ENCODE data around the gene NOVA2.
"Not testable (repeated sequence)": the region's sequence is repeated elsewhere in the genome, so short reads cannot be mapped to it uniquely, and the experiment has no call there.

NOVA2 gene

GRCh38 chr19:45897261-45897812 is 76.3 kb downstream of the NOVA2 start:
- DNase-seq (ENCODE audit: low read depth in 3 of 3, low spot score in 1 of 3) = no peak

DNA sequence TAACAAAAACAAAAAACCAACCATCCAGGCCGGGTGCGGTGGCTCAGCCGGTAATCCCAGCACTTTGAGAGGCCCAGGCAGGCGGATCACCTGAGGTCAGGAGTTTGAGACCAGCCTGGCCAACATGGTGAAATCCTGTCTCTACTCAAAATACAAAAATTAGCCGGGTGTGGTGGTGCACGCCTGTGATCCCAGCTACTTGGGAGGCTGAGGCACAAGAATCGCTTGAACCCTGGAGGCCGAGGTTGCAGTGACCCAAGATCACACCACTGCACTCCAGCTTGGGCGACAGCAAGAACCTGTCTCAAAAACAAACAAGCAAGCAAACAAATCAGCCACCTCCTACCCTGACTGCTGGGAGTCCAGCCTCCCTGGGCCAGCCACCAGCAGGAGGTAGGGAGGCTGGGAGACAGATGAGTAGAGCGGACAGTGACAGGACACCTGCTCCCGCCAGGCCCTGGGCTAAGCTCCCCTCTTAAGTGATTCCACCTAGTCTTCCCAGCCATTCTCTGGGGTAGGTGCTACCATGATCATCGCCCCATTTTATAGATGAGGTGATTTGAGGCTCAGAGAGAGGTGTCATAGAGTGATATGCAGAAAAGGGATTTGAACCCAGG is 77.6 kb downstream of the NOVA2 start:
- DNase-seq (ENCODE audit: low read depth in 3 of 3, low spot score in 1 of 3) = not testable (repeated sequence)

DNA sequence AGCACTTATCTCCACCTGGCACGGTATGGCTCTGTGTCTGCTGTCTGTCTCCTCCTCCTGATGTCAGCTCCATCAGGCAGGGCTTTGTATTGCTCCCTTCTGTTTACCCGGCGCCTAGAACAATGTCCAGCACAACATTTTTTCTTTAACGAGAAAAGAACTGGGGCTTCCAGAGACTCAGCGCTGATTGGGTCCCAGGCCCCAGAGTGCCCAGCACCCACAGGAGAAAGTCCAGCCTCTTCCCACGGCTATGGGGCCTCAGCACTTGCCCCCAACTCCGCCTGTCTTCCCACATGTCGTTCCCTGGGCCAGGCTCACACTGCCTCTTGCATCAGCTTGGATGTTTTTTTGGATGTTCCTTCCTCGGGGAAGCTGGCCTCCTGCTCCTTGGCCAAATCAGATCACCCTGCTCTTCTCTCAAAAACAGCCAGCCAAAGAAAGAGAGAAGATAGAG is 78.1 kb downstream of the NOVA2 start:
- no peak for DNase-seq (ENCODE audit: low read depth in 3 of 3, low spot score in 1 of 3)

GRCh38 chr19:45890877-45891276 is 82.8 kb downstream of the NOVA2 start:
- no peak for DNase-seq (ENCODE audit: low read depth in 3 of 3, low spot score in 1 of 3)

DNA sequence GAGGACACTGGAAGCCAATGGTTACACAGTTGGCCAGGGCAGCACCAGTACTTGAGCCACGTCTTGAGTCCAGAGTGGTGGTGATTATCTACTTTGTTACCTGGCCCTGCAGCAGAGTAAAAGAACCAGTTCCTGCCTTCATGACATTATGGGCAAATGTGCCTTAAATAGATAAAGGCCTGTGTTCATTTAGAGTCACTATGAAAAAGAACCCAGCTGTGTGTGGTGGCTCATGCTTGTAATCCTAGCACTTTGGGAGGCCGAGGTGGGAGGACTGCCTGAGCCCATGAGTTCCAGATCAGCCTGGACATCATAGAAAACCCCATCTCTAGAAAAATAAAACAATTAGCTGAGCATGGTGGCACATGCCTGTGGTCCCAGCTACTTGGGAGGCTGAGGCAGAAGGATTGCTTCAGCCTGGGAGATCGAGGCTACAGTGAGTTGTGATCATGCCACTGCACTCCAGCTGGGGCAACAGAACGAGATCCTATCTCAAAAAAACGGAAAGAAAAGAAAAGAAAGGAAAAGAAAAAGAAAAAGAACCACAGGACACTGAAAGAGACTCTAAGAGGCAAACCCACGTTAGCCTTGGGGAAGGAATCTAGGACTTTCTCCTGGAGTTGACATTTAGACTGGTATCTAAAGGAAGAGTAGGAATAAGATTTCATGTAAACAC is 84.3 kb downstream of the NOVA2 start:
- DNase-seq (ENCODE audit: low read depth in 3 of 3, low spot score in 1 of 3) = no peak

- no peak for DNase-seq (ENCODE audit: low read depth in 3 of 3, low spot score in 1 of 3)
These were observed 86.4 kb downstream of the NOVA2 start for GRCh38 chr19:45887200-45887710.

DNA sequence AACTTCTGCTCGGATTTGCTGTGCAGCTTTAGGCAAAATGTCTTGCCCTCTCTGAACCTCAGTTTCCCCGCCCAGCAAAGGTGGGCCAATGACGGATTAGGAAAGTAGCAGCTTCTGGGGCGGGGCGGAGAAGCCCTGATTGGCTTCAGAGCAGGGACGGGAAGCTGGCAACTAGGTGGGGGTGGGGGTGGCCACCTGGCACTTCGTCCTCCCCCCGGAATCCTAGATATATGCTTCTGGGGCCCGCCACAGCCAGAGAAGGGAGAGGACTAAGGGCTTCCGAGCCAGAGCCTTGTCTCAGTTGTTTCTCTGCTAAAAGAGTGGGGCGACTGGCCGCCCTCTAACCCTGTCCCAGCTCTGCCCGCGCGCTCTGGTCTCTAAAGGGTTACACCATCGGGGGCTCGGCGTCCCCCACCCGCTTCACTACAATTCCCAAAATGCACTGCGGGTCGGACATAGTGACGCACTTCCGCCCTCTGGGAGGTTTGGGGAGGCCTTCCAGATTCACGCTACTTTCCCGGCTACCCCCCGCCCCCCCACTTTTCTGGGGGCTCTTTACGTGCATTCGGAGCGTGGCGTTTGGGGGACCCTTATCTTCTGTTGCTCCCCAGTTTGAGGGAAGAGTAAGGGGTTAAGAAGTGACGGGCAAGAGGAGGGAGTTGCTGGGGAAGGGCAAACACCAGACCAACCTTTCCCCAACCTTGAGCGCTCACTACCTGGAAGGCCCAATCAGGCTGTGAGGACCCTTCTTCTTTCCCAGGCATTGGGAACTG is 87.1 kb downstream of the NOVA2 start:
- DNase-seq (ENCODE audit: low read depth in 3 of 3, low spot score in 1 of 3) = peak; percentile 68 to 70 (median 69)

- peak; percentile 67 to 73 (median 71) for DNase-seq (ENCODE audit: low read depth in 3 of 3, low spot score in 1 of 3)
These were observed 87.9 kb downstream of the NOVA2 start, which contains the start of gene IRF2BP1 for GRCh38 chr19:45885556-45886426. TSS of gene IRF2BP1 (minus strand) at chr19:45886141. CDS start at chr19:45885774, 367 bp downstream.

DNA sequence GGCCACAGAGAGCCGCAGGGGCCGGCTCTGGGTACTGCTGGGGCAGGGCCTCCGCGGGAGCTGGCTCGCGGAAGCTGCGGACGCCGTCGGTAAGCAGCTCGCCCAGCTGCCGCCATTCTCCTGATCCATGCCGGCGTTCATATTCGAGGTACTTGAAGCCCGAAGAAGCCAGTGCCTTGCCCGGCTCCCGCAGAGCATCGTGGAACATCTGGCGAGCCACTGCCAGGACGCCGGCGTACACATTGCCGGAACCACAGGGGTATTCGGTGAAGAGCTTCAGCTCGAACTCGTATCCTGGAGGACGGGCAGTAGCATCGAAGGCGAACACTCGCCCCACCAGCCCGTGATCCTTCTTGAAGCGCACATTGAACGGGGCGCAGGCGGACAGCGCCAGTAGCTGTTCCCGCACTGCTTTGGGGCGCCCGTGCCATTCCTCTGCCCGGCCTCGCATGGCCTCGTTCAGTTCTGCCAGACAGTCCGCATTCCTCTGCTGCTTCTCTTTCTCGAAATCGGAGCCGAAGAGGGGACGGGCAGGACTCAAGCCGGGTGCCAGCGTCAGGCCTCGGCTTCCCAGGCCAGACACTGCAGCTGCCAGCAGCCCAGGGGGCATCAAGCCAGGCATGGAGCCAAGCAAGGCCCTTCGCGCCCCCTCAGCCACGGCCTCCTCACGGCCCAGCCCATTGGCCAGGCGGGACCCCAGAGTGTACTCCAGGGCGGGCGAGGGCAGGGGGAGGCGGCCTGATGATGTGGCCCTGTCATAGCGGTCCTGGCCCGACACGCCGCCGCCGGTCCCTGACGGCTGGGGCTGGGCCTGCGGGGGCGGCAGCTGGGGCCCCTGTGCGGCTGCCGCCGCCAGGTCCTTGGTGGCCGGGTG is 88.7 kb downstream of the NOVA2 start:
- DNase-seq (ENCODE audit: low read depth in 3 of 3, low spot score in 1 of 3) = no peak

DNA sequence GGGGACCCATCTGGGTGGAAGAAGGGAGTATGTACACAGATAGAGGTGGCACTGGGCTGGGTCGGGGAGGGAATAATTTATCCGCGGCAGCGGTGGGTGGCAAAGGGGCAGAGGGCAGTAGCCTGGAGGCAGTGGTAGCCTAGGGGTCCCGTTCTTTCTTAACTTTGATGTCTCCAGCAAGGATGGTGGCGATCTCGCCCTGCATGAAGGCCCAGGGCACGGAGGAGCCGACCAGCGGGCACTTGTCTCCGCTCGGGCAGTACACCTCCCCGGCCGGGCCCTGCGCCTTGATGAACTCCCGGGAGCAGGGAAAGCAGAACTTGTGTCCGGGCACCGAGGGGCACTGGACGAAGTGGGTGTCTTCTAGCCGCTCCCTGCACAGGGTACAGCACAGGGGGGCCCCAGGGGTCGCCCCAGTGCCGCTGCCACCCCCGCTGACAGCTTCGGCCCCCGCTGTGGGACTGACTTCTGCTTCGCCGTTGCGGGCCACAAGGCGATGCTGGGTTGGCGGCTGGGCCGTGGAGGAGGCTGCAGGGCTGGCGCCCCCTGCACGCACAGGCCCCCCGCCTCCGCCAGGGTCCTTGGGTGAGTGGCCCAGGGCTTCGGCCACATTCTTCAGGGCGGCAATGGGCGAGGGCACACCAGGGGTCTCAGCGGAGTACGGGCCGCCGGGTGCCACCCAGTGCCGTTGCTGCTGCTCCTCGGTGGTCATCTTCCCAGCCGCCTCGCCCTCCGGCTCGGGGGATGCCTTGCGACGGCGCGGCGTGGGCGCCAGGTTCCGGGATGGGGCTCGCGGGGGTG is 89.6 kb downstream of the NOVA2 start:
- DNase-seq (ENCODE audit: low read depth in 3 of 3, low spot score in 1 of 3) = no peak
